ENCODE results near the gene MYRFL.
A peak's percentile ranks its signal among the peaks of the same experiment; 100 is the strongest.
"Not testable (repeated sequence)": the region's sequence is repeated elsewhere in the genome, so short reads cannot be mapped to it uniquely, and the experiment has no call there.

Gene MYRFL

DNA sequence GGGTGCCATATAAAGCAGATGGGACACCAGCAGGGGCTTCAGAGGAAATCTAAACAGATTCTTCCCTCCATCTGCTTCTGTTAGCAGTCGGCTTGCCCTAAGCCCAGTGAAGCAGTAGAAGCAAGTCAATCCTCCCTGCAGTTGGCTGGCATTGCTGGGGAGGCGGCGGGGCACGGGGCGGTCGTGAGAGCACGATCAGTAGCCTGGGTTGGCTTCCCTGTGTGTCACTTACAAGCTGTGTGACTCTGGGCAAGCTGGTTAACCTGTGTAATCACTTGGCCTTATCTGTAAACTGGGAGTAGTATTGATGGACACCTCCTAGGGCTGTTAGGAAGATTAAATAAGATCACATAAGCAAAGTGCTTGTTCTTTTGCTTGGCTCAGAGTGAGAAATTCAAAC, 19.4 kb downstream of the MYRFL start:
- no peak for DNase-seq

DNA sequence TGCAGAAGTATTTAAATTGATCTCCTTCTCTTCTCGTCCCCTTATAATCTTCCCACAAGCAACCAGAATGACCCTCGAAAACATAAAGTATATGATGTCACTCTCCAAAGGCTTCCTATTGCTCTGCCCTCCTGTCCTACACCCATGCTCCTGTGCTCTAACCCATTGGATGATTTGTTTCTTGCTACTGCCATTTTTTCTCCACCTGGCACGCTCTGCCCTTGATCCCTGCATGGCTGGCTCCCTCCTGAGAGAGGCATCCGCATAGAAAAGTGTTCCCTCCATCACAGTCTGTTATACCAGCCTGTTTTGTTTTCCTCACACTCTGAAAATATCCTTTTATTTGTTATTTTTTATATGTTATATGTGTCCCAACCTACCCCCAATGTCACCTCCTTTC, 19.8 kb downstream of the MYRFL start:
- DNase-seq, result no peak

DNA sequence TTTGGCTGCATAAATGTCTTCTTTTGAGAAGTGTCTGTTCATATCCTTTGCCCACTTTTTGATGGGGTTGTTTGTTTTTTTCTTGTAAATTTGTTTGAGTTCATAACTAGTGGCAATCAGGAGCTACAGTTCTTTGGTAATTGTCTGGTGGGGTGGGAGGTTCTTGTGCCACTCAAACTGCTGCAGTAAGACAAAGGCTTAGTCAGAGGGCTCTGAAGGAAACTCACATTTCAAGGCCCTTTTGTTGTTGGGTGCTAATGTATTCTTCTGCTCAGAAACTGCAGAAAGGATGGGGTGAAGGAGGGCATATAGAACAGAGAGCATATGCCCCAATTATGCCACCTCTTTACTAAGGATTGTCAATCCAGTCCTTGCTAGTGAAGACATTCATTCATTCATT, 21.9 kb downstream of the MYRFL start:
- no peak for DNase-seq

DNA sequence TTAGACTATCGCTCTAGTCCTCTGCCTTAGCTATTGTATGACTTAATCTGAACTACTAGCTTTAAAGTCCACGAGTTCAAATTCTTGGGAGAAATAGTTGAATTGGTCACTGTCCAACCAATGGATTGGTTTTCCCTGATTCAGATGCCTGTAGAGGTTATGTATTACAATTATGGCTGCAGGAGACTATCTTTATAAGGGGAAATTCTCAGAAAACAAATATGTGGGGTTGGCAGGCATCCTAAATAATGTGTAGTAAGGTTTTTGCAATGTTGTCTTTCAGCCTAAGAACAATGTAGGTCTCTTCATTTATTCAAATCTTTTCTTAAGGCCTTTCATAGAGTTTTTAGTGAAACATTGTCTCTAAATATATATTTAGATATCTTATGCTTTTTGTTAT, 26.9 kb downstream of the MYRFL start:
- DNase-seq, result no peak

DNA sequence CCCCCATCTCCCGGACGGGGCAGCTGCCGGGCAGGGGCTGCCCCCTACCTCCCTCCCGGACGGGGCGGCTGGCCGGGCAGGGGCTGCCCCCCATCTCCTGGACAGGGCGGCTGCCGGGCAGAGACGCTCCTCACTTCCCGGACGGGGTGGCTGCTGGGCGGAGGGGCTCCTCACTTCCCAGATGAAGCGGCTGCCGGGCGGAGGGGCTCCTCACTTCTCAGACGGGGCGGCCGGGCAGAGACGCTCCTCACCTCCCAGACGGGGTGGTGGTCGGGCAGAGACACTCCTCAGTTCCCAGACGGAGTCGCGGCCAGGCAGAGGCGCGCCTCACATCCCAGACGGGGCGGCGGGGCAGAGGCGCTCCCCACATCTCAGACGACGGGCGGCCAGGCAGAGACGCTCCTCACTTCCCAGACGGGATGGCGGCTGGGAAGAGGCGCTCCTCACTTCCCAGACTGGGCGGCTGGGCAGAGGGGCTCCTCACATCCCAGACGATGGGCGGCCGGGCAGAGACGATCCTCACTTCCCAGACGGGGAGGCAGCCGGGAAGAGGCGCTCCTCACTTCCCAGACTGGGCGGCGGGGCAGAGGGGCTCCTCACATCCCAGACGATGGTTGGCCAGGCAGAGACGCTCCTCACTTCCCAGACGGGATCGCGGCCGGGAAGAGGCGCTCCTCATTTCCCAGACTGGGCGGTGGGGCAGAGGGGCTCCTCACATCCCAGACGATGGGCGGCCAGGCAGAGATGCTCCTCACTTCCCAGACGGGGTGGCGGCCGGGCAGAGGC, 28.3 kb downstream of the MYRFL start:
- not testable (repeated sequence) for DNase-seq

DNA sequence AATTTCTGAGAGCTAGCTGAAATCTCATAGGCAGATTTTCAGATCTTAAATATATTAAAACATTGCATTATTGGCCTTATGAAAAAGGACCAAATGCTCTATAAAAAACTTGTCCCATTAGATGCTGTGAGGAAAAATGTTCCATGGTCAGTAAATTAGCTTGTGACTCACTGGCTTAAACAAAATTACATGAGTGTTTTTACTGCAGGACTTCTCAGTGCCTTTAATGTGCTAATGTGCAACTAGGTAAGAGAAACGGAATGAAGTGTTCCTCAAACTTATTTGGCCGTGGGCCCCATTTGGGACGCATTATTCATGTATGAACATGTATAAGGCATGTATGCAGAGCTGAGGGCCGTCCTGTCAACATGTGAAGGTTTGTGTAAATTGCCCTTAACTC, 41.7 kb downstream of the MYRFL start:
- no peak for DNase-seq

DNA sequence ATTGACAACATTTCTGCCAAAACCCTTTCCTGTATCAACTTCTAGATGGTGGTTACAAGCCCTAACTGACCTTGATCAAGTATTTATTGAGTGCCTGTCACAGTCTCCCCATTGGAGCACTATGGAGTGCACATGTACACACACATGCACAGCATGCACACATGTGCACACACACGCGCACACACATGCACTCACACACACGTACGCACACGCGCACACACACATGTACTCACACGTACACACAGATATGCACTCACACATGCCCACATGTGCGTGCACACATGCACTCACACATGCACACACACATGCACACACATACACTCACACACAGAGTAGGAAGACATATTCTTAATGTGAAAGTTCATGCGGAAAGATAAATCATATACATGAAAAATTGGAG, 43.7 kb downstream of the MYRFL start:
- DNase-seq, result no peak

DNA sequence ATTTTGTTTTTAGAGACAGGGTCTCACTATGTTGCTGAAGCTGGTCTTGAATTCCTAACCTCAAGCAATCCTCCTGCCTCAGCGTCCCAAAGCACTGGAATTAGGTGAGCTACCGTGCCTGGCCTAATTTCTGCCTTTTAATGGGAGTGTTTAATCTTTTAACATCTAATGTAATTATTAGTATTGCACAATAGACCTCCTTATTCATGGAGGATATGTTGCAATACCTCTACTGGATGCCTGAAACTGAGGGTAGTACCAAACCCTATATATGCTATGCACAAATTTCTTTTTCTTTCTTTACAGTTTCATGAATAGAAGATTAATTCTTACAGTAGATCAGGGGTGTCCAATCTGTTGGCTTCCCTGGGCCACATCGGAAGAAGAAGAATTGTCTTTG, 47.8 kb downstream of the MYRFL start:
- no peak for DNase-seq

DNA sequence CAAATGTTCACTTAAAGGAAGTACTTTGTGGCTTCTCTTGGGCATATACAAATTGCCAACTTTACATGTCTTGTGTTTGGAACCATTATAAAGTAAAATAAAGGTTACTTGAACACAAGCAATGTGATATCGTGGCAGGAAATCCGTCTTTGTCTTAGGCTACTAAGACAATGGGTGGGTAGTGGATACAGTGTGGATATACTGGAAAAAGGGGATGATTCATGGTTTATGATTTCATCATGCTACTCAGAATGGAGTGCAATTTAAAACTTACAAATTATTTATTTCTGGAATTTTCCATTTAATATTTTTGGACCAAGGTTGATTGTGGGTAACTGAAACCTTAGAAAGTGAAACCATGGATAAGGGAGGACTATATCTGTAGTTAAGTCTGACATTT, 48.4 kb downstream of the MYRFL start:
- DNase-seq, result no peak

DNA sequence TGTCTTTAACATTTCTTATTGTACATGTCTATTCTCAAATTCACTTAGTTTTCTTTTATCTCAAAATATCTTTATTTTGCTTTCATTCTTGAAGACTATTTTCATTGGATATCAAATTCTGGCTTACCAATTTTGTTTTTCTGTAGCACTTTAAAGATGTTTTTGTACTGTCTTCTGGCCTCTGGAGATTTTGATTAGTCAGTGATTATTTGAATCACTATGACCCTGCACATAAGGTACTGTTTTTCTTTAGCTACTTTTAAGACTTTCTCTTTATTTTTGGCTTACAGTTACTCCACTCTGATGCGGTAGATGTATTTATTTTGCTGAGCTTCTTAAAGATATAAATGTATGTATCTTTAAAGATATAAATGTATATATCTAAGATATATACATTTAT, 49.6 kb downstream of the MYRFL start:
- DNase-seq, result no peak

DNA sequence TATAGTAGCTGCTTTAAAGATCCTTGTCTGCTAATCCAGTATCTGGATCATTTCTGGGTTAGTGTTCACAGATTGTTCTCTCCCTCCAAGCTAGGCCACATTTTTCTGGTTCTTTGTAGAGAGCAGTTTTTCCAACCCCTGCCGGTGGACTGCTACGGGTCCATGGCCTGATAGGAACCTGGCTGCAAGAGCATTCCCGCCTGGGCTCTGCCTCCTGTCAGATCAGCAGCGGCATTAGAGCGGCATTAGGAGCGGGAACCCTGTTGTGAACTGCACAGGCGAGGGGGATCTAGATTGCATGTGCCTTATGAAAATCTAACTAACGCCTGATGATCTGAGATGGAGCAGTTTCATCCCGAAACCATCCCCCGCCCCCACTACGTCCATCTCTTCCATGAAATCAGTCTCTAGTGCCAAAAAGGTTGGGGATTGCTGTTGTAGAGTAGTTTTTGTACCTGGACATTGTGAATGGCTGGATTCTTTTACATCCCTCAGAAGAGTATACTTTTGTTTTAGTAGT, 50.4 kb downstream of the MYRFL start:
- DNase-seq, result no peak

DNA sequence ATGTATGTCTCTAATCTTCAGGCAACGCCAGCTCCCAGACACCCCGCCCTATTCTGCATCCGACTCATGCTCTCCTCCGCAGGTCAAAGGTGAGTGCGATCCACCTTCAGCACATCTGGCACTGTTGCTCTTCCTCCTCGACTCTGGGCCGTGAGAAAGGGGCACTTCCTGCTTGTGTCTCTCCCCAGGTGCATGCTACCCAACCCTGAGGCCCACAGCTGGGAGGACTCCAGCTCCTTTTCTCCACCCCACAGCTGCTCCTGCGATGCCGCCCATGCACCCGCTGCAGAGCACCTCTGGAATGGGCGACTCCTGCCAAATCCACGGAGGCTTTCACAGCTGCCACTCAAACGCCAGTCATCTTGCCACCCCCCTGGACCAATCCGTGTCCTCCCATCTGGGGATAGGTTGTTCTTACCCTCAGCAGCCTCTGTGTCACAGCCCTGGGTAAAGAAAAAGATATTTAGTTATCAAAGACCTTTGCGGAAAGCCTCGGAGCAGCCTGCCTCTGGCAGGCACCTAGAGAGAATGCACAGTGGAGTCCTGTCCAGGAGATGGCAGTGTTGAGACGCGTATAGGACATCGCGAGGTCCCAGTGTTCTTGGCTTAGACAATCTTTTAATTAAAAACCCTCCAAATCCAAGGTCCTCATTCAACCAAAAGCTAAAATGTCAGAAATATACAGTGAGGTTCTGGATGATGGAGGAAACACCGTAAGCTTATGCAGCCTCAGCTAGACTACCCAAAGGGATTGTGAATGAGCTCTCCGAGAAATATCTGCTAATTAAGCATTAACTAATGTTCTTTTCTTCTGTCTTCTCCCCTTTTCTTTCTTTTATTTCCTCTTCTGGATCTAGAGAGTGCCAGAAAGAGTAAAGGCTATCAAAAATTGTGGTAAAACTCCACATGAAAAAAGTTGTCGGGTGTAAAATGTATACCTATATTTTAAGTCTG, 54.3 kb downstream of the MYRFL start:
- peak; percentile 41 for DNase-seq

DNA sequence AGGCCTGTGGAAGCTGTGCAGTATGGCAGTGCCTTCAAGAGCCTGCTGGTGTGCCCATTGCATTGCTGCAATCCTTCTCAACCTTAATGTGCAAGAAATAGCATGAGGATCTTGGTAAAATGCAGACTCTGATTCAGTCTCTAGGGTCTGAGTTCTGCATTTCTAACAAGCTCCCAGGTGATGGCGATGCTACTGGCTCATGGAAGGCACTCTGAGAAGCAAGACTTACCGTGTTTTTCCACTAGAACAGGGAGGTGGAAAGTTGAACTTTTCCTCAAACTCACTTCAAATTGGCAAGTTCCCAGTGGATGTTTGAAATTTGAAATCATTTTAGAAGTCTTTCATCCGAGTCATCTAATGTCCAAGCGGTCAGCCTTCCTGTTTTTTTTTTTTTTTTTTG, 55.5 kb downstream of the MYRFL start:
- no peak for DNase-seq

DNA sequence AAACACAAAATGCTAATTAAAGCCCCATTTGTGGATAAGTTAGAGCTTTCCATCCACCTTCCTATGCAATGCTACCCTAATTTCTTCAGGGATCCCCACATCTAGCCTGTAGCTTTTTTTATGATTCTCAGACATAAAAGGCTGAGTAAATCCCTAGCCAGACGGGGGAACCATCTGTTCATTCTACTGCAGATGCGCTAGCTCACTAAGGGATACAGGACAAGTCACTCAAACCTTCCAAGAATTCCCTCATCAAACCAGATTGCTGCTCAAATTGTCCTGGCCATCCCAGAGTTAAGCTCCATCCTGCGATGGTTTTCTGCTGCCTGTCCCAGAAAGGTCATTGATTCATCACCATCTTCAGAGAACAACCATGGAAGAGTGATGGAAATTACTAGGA, 56.7 kb downstream of the MYRFL start:
- DNase-seq, result no peak

DNA sequence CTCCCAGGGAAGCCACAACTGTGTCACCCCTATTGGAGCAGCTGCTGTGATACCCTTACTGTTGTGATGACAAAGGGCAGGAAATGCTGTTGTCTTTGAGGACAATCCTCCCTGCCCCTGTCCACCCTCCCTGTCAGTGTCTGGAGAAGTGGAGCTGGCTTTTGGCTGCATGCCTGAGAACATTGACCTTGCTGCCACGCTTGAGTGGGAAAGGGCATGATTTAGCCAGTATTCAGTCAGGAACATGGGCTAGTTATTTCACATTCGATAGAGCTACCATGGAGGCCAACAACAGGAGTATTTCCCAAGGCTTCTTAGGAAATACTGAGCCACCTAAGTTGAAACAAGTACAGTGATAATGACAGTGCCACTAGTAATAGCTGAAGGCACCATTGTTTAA, 59.4 kb downstream of the MYRFL start:
- no peak for DNase-seq

DNA sequence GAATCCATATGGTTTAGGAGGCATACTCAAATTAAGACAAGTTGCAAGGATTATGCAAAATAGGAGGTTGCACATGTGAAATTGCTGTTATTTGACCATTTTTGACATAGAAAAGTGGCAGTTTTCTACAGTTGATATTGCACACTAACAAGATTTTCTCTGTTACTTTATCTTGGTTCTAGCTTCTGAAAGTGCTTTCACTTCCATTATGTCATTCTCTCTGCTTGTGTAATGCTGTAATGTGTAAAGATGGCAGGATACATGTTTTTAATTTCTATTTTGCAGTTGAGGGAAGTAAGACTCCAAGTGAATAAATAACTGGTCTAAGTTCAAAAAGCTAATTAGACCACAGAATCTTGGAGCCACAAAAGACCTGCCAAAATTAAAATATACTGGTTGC, 60.6 kb downstream of the MYRFL start:
- DNase-seq, result no peak

DNA sequence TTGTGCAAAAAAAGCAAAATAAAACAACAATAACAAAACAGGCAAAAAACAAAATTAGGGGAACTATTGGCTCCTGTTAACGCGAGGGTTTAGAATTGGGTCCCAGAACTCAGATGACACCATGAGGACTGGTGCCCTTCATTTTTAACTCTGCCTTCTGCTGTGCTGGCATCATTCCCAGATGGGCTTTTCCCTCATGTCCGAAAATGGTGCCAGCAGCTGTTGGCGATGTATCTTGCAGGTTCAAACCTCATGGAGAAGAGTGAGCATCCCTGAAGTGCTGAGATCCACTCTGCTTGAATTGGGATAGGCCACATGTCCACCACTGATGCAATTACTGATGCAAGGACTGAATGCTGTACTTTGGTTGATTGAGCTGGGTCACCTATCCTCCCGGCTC, 61.1 kb downstream of the MYRFL start:
- no peak for DNase-seq

DNA sequence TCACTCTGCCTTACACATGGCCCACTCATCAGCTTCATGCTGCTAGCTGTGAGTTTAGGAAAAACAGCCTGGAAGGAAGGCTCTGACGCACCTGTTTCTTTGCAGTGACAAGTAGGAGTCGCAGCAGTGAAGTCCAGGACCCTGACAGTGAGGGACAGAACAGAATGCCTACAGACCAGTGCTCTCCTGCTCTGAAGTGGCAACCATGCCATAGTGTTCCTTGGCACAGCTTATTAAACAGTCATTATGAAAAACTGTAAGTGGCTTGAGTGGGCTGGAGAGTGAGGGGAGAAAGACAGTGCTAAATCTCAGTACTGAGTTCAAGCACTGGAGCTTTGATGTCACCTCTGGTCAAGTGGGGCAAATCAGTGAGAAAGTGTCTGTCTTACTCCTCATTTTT, 61.7 kb downstream of the MYRFL start:
- no peak for DNase-seq

DNA sequence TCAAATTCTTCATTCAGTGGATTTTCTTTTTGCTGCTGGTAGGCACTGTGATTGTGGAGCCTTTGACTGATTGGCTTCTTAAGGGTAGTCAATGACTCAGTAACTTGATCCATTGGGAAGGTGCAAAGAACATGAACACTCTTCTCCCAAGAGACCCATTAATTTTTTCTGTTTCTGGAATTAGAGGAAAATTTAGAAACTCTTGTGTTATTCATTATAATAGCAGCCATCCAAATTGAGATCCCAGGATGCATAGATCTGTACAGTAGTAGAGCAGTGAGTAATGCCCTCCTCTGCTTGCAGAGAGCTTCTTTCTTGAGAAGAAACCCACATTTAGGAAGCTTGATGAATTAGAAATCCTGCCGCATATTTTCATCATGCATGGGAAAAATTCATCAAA, 63.9 kb downstream of the MYRFL start:
- DNase-seq, result no peak

DNA sequence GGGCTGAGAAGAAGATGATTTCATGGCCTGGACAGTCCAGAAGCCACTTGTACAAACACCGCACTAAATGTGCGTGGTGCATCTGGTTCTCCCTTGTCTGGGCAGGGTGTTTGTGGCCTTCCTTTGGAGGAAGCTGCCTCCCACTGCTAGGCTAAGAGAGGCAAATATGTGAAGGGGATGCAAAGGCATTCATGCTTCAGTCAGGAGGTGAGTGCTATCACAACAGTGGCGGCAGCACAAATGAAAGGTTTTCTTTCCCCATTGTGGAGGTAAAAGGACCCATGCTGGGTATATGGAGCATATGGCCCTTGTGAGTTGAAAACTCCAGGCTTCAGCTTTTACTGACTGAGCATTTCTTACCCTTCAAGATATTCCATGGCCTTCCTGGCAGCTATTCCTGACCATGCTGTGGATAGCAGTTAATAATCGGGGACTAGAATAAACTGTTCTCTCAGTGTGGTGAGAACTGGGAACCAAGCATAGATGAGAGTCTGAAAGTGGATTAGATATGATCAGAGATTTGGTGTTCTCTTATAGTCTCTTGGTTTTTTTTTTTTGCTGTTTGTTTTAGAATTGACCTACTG, 69.9 kb downstream of the MYRFL start:
- DNase-seq, result no peak

DNA sequence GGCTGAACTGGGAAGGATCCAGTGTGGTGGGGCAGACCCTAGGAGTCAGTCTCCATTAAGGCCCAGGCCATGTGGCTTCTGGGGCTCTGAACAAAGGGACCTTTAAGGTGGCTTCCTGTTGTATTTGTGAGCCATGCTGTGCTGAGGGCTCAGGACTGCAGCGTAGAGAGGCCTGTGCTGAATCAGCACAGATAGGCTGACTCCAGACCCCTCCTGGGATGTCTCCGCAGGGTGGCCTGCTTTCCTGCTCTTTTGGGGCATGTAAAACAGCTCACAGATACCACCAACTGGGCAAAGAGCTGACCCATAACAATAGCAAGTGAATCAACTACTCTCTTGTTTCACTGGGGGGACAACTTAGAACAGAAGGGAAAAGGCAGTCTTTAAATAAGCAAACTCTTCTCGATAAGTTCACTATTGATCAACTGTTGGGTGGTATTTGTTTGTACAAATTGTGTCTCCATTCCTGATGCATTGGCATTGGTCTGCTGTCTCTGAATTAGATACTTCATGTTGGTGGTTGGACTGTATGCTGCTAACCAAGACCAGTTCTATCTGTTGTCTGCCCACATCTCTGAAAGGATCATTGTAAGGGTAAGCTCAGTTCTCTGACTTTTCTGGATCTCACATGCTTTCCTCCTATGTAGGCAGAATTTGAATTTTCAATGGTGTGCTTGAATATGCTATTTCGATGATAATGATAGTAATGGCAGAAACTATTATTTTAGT, 71.8 kb downstream of the MYRFL start:
- no peak for DNase-seq

DNA sequence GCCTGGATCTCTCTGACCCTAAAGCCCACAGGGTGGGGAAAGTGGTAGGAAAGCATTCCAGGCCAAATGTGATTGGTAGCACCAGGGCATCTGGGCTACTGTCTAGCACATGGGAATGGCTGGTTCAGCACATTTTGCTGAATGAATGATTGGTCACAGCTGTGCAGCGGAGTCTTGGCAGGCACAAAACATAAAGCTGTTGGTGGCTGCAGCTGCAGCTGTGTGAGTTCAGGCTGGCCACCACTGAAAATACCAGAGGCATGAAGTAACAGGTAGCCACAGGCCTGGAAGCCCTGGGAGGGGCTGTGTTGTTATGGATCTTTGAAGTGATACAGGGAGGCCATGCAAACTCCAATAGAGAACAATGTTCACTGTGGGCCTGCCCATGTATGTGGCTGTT, 72.7 kb downstream of the MYRFL start:
- DNase-seq, result no peak

DNA sequence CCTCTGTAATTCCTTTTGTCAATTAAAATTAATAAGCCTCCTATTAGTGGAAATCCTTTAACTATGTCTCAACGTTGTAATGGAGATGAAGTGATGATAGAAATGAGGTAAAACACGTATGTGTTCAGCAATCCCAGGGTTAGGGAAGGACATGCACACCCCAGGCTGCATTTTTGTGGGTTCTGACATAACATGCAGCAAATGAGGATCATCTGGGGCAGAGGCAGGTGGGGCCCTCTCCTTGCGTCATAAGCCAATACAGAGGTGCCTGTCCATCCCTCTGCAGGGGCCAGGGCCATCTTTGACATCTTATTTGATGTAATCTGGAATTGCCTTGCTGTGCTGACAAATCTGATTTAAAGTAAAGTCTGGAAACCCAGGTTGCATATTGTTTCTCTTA, 73.2 kb downstream of the MYRFL start:
- DNase-seq, result no peak
